GM23338 (cell line): ENCODE measurements around the gene SERPINH1. TPM values are rescaled to one million over a fixed set of nuclear protein-coding genes. Genes with fewer than 3 reads are reported as not detected.

Experiments used
- ATAC-seq: fragments of 200-7000 bp; cut with Tn5 transposase; 3 replicates; pipeline ENCODE4 v1.9.1; 2020
- DNase-seq: peaks from one replicate; pipeline ENCODE4 v3.0.0-alpha.2; 2015; ENCODE audit warnings: low spot score
- H2AFZ ChIP-seq: fragments of 200-600 bp; sonication (generic); 2 replicates; pipeline ENCODE4 v1.8.0; 2016; ENCODE audit warnings: antibody characterized with exemption, mild to moderate bottlenecking, moderate library complexity
- H3F3A ChIP-seq: fragments of 200-600 bp; sonication (generic); replicated peaks from 2 replicates; pipeline ENCODE4 v1.8.0; 2017; ENCODE audit warnings: antibody characterized with exemption, mixed run types, low read depth
- H3K27ac ChIP-seq: fragments of 200-600 bp; sonication (generic); 2 replicates; pipeline ENCODE4 v1.6.1; 2016; ENCODE audit warnings: low read depth
- H3K27me3 ChIP-seq: fragments of 200-600 bp; sonication (generic); 2 replicates; pipeline ENCODE4 v1.8.0; 2016; ENCODE audit warnings: mild to moderate bottlenecking, mixed run types, moderate library complexity; ENCODE audit not compliant: insufficient read depth
- H3K36me3 ChIP-seq: fragments of 200-600 bp; sonication (generic); 2 replicates; pipeline ENCODE4 v1.8.0; 2016; ENCODE audit warnings: mild to moderate bottlenecking; ENCODE audit not compliant: insufficient read depth
- H3K4me1 ChIP-seq: fragments of 200-600 bp; sonication (generic); 2 replicates; pipeline ENCODE4 v1.8.0; 2016; ENCODE audit warnings: mild to moderate bottlenecking, moderate library complexity; ENCODE audit not compliant: insufficient read depth
- H3K4me2 ChIP-seq: fragments of 200-600 bp; sonication (generic); 2 replicates; pipeline ENCODE4 v1.7.1; 2017; ENCODE audit warnings: mixed run types
- H3K4me3 ChIP-seq: fragments of 200-600 bp; sonication (generic); 2 replicates; pipeline ENCODE4 v1.6.1; 2016; ENCODE audit warnings: mixed run types
- H3K79me2 ChIP-seq: fragments of 200-600 bp; sonication (generic); replicated peaks from 2 replicates; pipeline ENCODE4 v1.8.0; 2017; ENCODE audit warnings: mild to moderate bottlenecking; ENCODE audit not compliant: insufficient read depth
- H3K9me2 ChIP-seq: fragments of 200-600 bp; sonication (generic); 2 replicates; pipeline ENCODE4 v1.8.0; 2017; ENCODE audit not compliant: insufficient read depth
- H4K20me1 ChIP-seq: fragments of 200-600 bp; sonication (generic); replicated peaks from 2 replicates; pipeline ENCODE4 v1.8.0; 2017; ENCODE audit warnings: mild to moderate bottlenecking; ENCODE audit not compliant: insufficient read depth
- H3K27ac Mint-ChIP-seq: 2 replicates; pipeline ENCODE4 v1.8.0; 2020; ENCODE audit warnings: inconsistent platforms, mild to moderate bottlenecking, moderate library complexity, mixed read lengths
- H3K27me3 Mint-ChIP-seq: 3 replicates; pipeline ENCODE4 v1.8.0; 2022; ENCODE audit warnings: low read depth, mild to moderate bottlenecking, moderate library complexity, mixed read lengths, inconsistent platforms; ENCODE audit not compliant: insufficient read depth, poor library complexity
- H3K36me3 Mint-ChIP-seq: 3 replicates; pipeline ENCODE4 v1.8.0; 2021; ENCODE audit warnings: low read depth, mild to moderate bottlenecking, inconsistent platforms, moderate library complexity, mixed read lengths
- H3K4me1 Mint-ChIP-seq: 3 replicates; pipeline ENCODE4 v1.8.0; 2020; ENCODE audit warnings: mild to moderate bottlenecking, inconsistent platforms, mixed read lengths
- H3K4me3 Mint-ChIP-seq: 3 replicates; pipeline ENCODE4 v1.8.0; 2021; ENCODE audit warnings: moderate library complexity, mild to moderate bottlenecking, inconsistent platforms, mixed read lengths
- H3K9me3 Mint-ChIP-seq: 3 replicates; pipeline ENCODE4 v1.8.0; 2020; ENCODE audit warnings: moderate library complexity, mild to moderate bottlenecking, inconsistent platforms, mixed read lengths
- CREB1 ChIP-seq: fragments of 250-450 bp; sonication (Bioruptor Pico); IDR thresholded peaks from 2 replicates; pipeline ENCODE4 v1.5.0; 2020; ENCODE audit warnings: low read depth, mild to moderate bottlenecking, moderate library complexity
- CTCF ChIP-seq, 2 experiments: fragments of 200-600 bp in 1 of 2; sonication (generic) in 1 of 2; conservative IDR thresholded peaks; 2 replicates each; pipeline versions ENCODE4 v1.5.1 to v1.6.1; 2016 to 2017; ENCODE audit warnings: antibody characterized with exemption in 2 of 2, low read depth in 2 of 2, mild to moderate bottlenecking in 2 of 2, moderate library complexity in 1 of 2
- ETS1 ChIP-seq: IDR thresholded peaks from 2 replicates; pipeline ENCODE4 v1.6.1; 2016; ENCODE audit warnings: antibody characterized with exemption
- EZH2 ChIP-seq: fragments of 200-600 bp; sonication (generic); IDR thresholded peaks from one replicate; pipeline ENCODE4 v1.8.0; 2017; ENCODE audit warnings: antibody characterized with exemption, mild to moderate bottlenecking, low read depth; ENCODE audit not compliant: unreplicated experiment
- EZH2phosphoT487 ChIP-seq: fragments of 200-600 bp; sonication (generic); IDR thresholded peaks from one replicate; pipeline ENCODE4 v1.8.1; 2018; ENCODE audit warnings: antibody characterized with exemption; ENCODE audit not compliant: unreplicated experiment
- JUNB ChIP-seq: IDR thresholded peaks from one replicate; pipeline ENCODE4 v1.6.1; 2016; ENCODE audit warnings: antibody characterized with exemption; ENCODE audit not compliant: unreplicated experiment
- NANOG ChIP-seq: IDR thresholded peaks from 2 replicates; pipeline ENCODE4 v1.6.1; 2016; ENCODE audit warnings: antibody characterized with exemption, borderline replicate concordance
- POLR2AphosphoS5 ChIP-seq: IDR thresholded peaks from 2 replicates; pipeline ENCODE4 v1.6.1; 2016; ENCODE audit warnings: antibody characterized with exemption, low read depth
- REST ChIP-seq: IDR thresholded peaks from one replicate; pipeline ENCODE4 v1.6.1; 2018; ENCODE audit warnings: antibody characterized with exemption; ENCODE audit not compliant: unreplicated experiment
- STAT1 ChIP-seq: IDR thresholded peaks from one replicate; pipeline ENCODE4 v1.6.1; 2016; ENCODE audit warnings: antibody characterized with exemption; ENCODE audit not compliant: unreplicated experiment
- ZNF114 ChIP-seq: fragments of 250-450 bp; sonication (Bioruptor Pico); IDR thresholded peaks from 2 replicates; pipeline ENCODE4 v1.5.0; 2020; ENCODE audit warnings: mild to moderate bottlenecking, moderate library complexity
- ZNF331 ChIP-seq: fragments of 250-450 bp; sonication (Bioruptor Pico); IDR thresholded peaks from 2 replicates; pipeline ENCODE4 v1.5.0; 2020; ENCODE audit warnings: low read depth, mild to moderate bottlenecking, moderate library complexity
- ZNF462 ChIP-seq: fragments of 250-450 bp; sonication (Bioruptor Pico); IDR thresholded peaks from 2 replicates; pipeline ENCODE4 v1.5.0; 2020; ENCODE audit warnings: mild to moderate bottlenecking, moderate library complexity
- polyA plus RNA-seq: library from polyadenylated mRNA; unstranded; fragments of >200 nt; fragmentation: Nextera tagmentation; extraction: Ambion mirVana; gene quantifications from 2 replicates; pipeline ENCODE4 v1.2.1, GENCODE V29; 2016
- total RNA-seq: library from RNA; depleted of rRNA; stranded (reverse); fragments of >200 nt; shearing (Covaris generic); gene quantifications from 2 replicates; pipeline ENCODE4 v1.2.3, GENCODE V29; 2014

The SERPINH1 gene
- total and polyA plus RNA-seq, 2 experiments from 2014 or later, result 238 to 1,217 TPM

GRCh38 chr11:75565221-75565814, 3.3 kb downstream of the SERPINH1 start:
- peaks cover 39% of the 10 kb centered on the region for H3K4me1 Mint-ChIP-seq
- peak overlapping the region; percentile 98; the same call in 1 of the 2 replicates for H3K4me3 ChIP-seq
- H3K9me3 Mint-ChIP-seq, result no peaks in the 10 kb centered on the region
- H3K9me2 ChIP-seq, result no peaks in the 10 kb centered on the region
- peak overlapping the region; percentile 85 for H3K27ac Mint-ChIP-seq
- peaks cover 73% of the 10 kb centered on the region for H3K36me3 Mint-ChIP-seq
- H3K4me3 Mint-ChIP-seq, result peak overlapping the region; percentile 97
- H3K27me3 Mint-ChIP-seq, result peaks cover 32% of the 10 kb centered on the region
- H3K36me3 ChIP-seq, result peaks cover 36% of the 10 kb centered on the region
- H3F3A ChIP-seq, result peaks cover 13% of the 10 kb centered on the region
- DNase-seq, result no peak
- TF ChIP-seq ZNF331 (CRISPR knock-in tag) (no peak), POLR2AphosphoS5 (no peak; the same call in none of the 2 replicates), ZNF462 (no peak), EZH2 (no peak), NANOG (no peak), CTCF (conservative IDR thresholded peaks at IDR 0.05; ENCODE audit: low read depth in 2 of 2) (no peak), CREB1 (CRISPR knock-in tag) (no peak), ZNF114 (CRISPR knock-in tag) (no peak), EZH2phosphoT487 (no peak), JUNB (no peak), ETS1 (no peak), STAT1 (no peak), REST (no peak)
- H2AFZ ChIP-seq, result no peak overlapping the region
- H3K4me1 ChIP-seq, result peaks cover 36% of the 10 kb centered on the region
- H3K27ac ChIP-seq, result peak overlapping the region; percentile 85
- no peaks in the 10 kb centered on the region for H3K27me3 ChIP-seq
- peak overlapping the region; percentile 86 for H3K4me2 ChIP-seq
- peaks cover 34% of the 10 kb centered on the region for H4K20me1 ChIP-seq
- no peak for ATAC-seq
- H3K79me2 ChIP-seq, result peaks cover 70% of the 10 kb centered on the region
